ENCODE data around the gene TLK1. TPM values are rescaled to one million over a fixed set of nuclear protein-coding genes. Genes with fewer than 3 reads are reported as not detected.

TLK1 gene
- total and polyA plus RNA-seq, 2 of the 4 experiments (the other 2 are of a cell fraction) = 7.3 to 12.5 TPM

DNA sequence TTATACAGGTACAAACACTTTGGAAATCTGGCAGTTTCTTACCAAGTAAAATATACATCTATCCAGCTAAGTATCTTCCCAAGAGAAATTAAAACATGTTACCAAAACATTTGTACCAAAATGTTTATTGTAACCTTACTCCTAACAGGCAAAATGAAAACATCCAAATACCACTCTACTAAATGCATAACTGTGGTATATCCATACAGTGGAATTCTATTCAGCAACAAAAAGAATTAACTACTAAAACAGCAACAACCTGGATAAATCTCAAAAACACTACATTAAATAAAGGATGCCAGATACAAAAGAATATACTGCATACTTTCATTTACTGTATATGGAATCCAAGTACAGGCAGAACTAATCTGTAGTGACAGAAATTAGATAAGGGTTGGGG is 51.1 kb downstream of the TLK1 start:
- in situ Hi-C loops (cut with MboI; ENCODE audit: low sequenced_read_pairs) = no loop called here
- no TSS peak for BruUV-seq (replicated peaks)
- peaks cover 13% of the 10 kb centered on the region; the same call in 1 of the 2 replicates for H4K20me1 ChIP-seq (ENCODE audit: insufficient read depth, low read length)

More for the DNA sequence above, 51.1 kb downstream of the TLK1 start:
- Histone ChIP-seq H3K4ac (ENCODE audit: low read depth, low read length) (no peak overlapping the region), H3K4me1 (ENCODE audit: control insufficient read depth, insufficient read depth, low read length) (no peaks in the 10 kb centered on the region; the same call in none of the 2 replicates), H2BK20ac (ENCODE audit: low read depth, low read length) (no peak overlapping the region), H3K36me3 (ENCODE audit: control insufficient read depth, insufficient read depth, low read length) (peaks cover 5% of the 10 kb centered on the region), H2AK9ac (replicated peaks; ENCODE audit: low read depth, low read length, poor library complexity) (no peak overlapping the region), H3K4me3 (ENCODE audit: insufficient read depth, low read depth, low read length) (no peak overlapping the region), H3K4me2 (ENCODE audit: low read depth, low read length) (no peak overlapping the region), H3K27ac (ENCODE audit: insufficient read depth, low read length) (no peak overlapping the region), H2AFZ (replicated peaks; ENCODE audit: low read length, poor library complexity) (no peak overlapping the region), H3K79me1 (ENCODE audit: low read depth in 1 of 2, low read length in 2 of 2) (peaks cover 21 to 49% of the 10 kb centered on the region in 2 experiments), H2BK15ac (ENCODE audit: low read depth, low read length) (no peak overlapping the region), H3K14ac (replicated peaks; ENCODE audit: low read depth, low read length) (no peak overlapping the region), H2BK120ac (ENCODE audit: low read depth, low read length) (no peak overlapping the region), H4K5ac (ENCODE audit: low read depth, low read length) (no peak overlapping the region), H2BK5ac (ENCODE audit: low read depth, low read length, poor library complexity, severe bottlenecking) (no peak overlapping the region), H3K27me3 (ENCODE audit: control insufficient read depth, insufficient read depth, low read length) (no peaks in the 10 kb centered on the region), H2AK5ac (ENCODE audit: low read depth, low read length) (no peak overlapping the region), H4K91ac (ENCODE audit: insufficient read depth, low read depth, low read length) (no peak overlapping the region), H3K9me3 (ENCODE audit: control insufficient read depth, insufficient read depth, low read length) (peaks cover 2% of the 10 kb centered on the region), H4K8ac (ENCODE audit: low read depth in 2 of 2, low read length in 2 of 2) (no peak overlapping the region), H3K18ac (ENCODE audit: low read depth, low read length) (no peak overlapping the region), H3K9me1 (ENCODE audit: insufficient read depth, low read length) (no peaks in the 10 kb centered on the region), H3K23ac (ENCODE audit: low read depth, low read length) (no peak overlapping the region), H3K9ac (ENCODE audit: low read depth, low read length) (no peak overlapping the region), H3K56ac (ENCODE audit: extremely low read depth, insufficient read depth, low read length) (no peak overlapping the region)
- TF ChIP-seq CEBPB (IDR thresholded peaks at IDR 0.05; ENCODE audit: low read depth, low read length) = no peak
- no peak for TF ChIP-seq MAZ (IDR thresholded peaks at IDR 0.05; ENCODE audit: borderline replicate concordance, low read depth, low read length)
- no peak for TF ChIP-seq RCOR1 (IDR thresholded peaks at IDR 0.05; ENCODE audit: insufficient replicate concordance, low read length)
- TF ChIP-seq, protein P1, sequence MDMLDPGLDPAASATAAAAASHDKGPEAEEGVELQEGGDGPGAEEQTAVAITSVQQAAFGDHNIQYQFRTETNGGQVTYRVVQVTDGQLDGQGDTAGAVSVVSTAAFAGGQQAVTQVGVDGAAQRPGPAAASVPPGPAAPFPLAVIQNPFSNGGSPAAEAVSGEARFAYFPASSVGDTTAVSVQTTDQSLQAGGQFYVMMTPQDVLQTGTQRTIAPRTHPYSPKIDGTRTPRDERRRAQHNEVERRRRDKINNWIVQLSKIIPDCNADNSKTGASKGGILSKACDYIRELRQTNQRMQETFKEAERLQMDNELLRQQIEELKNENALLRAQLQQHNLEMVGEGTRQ (IDR thresholded peaks at IDR 0.05; ENCODE audit: low read depth, low read length) = no peak
- ATAC-seq (ENCODE audit: low read depth) (no peak), DNase-seq (no peak)
- ChIA-PET POLR2A (ENCODE audit: unreplicated experiment) (no interaction called here), CTCF (no interaction called here)
- dilution Hi-C loops (cut with HindIII; ENCODE audit: low sequenced_read_pairs, unreplicated experiment) (no loop called here), intact Hi-C loops (cut with micrococcal nuclease) (no loop called here)
